Non-pigmented ciliary epithelial cell (primary cell): Measurements from ENCODE around the gene SLC27A5.
"Not testable (repeated sequence)": the region's sequence is repeated elsewhere in the genome, so short reads cannot be mapped to it uniquely, and the experiment has no call there.

Source experiments
- DNase-seq: peaks from one replicate; pipeline ENCODE4 v3.0.0-alpha.2; 2010; ENCODE audit warnings: low read depth

SLC27A5 gene

DNA sequence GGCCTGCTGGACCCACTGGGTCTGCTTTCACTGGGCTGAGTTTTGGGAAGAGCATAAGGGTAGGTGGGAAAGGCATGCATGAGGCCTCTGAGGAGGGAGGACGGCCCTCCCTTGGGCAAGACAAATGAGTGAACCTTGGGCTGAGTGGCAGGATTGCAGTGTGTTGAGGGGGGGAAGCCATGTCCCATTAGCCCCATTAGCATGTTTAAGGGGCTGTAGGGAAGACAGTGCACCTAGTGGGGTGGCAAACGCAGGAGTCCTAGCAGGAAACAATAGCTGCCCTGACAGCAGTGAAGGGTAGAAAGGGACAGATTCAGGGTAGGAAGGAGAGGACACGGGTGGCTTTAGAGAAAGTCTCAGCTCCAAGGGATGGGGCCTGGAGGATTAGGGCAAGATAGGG, 10.9 kb upstream of the SLC27A5 start:
- DNase-seq: no peak

DNA sequence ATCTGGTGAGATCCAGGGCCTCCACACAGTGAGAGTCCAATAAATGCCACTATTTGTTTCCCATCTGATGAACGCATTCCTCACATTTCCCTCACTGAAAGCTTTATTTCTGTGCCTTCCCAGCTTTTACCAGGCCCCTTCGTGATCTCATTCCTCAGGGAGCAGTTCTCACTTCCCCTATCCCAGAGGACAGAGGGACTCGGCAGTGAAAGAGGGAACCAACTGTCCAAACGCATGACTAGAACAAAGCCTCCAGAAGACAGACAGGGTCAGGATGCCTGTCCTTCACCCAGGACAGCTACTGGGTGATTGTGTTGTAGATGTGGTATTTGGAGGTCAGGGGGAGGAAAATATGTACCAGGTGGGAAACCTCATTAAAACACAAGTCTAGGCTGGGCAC, 9.9 kb upstream of the SLC27A5 start:
- DNase-seq: no peak

DNA sequence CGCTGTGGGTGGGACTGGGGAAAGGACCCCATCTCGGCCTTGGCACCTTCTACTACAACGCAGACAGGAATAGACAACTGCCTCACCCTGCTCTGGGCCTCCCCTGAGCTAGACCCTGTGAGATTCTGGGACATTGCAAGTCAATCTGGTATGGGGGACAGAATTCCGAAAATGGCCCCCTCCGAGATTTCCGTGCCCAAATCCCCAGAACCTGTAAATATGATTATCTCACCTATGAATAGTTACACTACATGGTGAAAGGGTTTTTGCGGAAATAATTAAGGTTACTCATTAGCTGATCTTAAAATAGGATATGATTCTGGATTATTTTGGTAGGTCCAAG, 8.4 kb upstream of the SLC27A5 start:
- no peak for DNase-seq

DNA sequence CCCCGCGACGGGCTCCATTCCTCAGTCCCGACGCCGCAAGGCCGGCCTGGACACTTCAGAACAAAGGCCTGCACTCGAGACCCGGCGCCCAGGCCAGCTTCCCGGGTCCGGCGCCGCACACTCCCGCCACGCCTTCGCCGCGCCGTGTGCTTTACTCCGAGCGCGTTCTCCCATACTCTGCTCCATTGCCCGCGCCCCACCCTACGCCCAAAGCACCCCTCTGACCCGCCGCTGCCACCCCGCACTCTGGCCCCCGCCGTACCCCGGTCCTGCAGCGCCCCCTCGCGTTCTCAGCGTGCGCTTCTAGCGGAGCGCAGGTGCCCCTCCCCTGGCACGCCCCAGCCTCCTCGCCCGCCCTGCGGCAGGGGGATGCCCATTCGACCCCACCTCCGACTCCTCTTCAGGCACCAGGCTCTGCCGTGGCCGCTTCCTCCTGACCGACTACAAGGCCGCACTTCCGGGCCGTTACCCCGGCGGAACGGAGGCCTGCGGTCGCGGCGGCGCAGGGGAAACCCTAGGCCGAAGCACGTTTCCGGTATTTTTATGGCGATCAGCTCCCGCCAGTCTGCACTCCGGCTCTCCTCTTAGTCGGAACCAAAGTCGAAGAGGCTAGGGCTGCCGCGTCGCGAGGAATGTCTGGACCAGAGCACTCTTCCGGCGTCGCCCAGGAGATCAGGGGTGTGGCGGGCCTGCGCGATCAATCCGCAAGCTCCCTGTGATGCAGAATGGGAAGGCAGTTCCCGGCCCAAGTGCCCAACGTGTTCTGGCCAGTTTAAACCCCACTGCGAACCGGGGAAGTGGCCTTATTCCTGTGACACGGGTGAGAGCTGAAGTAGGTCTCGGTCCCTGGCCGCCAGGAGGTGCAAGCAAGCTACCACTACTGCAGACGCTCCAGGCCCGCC, 7.8 kb upstream of the SLC27A5 start, which contains the start of gene ZBTB45:
TSS of gene ZBTB45 (minus strand) at position 456 of the 902 bp plus-strand sequence. CDS start 2,137 bp downstream, outside the sequence.
- peak; percentile 85 for DNase-seq

DNA sequence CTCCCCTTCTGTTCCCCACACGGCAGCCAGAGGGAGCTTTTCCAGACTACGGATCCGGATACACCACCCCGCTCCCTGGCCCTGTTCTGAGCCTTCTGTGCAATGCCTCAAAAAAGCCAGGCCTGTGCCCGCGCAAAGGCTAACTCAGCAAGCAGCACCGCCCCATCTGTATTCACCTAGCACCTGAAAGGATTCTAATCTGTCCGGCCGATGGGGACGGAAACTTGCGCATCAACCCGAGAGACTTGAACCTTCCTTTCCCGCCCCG, 7.2 kb upstream of the SLC27A5 start:
- DNase-seq: no peak

DNA sequence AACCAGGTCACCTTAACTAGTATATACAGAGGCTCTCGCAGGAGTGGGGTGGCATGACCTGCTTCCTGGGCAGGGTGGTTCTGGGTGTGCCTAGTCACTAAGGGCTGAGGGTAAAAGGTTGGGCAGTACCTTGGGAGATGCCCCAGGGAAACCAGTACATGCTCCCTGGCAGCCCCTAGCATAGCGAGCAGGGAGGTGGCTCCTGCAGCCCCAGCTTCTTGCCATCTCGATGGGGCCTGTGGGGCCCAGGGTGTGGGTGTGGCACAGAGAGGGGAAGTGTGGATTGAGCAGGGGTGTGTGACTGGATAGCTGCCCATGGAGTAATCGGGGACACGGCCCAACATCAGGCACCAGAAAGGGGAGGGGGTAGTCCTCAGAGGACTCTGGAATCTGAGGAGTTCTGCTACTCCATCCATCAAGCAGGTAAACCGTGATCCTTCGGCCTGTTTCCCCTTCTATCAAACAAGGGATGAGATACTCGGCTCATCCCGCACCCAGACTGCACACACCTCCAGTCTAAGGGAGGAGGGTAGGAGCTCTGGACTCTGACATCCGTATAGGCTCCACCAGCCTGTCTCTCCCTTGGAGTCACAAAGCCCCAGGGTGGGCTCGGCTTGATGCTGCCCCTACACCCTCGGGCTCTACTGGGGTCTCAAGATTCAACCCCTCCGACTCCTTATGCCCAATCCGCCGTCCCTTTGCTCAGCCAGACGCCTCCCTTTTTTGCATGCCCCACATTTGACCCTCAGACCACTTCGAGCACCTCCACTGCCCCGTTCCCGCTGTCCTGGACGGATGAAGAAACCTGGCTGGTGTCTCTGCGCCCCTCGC, 6.7 kb upstream of the SLC27A5 start:
- DNase-seq: no peak

DNA sequence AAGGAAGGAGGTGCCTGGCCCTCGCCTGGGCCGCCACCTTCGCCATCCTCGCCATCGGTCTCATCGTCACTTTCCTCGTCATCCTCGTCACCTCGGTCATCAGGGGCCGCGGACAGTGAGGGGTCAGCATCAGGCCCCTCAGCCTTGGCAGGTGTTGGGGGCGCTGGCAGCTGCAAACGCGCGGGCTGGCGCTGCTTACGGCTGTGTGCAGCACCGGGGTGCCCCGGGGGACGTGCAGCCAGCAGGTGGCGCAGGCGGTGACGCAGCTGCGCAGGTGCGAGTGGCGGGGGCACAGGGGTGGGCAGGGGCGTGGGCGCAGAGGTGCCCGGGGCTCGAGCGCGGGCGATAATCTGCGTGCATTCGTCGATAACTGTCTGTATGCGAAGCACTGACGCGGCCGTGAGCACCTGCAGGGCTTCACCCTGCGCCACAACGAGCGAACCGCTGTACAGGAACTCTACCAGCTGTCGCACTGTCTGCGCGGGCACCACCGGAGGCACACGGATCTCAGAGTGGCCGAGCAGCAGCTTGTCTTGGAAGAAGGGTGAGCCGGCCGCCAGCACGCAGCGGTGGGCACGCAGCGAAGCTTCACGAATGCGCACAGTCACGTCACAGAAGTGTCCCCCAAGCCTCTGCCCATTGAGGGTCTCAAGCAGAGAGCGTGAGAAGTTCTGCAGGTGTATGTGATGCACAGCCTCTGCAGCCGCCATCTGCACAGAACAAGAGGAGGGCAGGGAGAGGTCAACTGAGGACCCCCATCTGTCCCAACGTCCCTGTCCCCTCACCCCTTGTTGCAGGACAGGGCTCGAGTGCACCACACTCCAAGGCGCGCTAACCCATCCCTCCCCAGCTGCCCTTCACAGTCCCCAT, 5.4 kb upstream of the SLC27A5 start:
- DNase-seq: no peak

DNA sequence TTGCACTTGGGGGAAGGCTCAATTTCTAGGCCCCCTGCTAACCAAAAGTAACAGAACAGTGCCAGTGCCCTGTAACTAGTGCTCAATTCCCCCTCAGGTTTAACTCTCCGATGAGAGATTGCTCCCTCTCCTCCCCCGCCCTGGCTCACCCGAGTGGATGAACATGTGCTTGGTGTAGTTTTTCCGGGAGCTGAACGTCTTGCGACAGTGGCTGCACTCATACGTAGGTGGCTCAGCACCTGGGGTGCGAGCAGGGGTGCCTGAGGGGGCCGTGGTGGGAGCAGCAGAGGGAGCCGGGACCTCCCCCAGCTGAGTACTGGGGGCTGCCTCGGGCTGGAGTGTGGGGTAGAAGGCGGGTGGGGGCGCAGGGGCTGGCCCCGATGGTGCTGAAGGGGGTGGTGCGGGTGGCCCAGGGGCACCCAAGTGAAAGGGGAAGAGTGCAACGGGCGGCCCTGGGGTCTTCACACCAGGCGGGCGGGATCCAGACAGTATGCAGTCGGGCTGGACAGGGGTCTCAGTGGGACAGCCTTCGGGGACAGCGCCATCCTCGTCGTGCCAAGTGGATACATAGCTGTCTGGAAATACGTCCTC, 4.5 kb upstream of the SLC27A5 start:
- DNase-seq: no peak

DNA sequence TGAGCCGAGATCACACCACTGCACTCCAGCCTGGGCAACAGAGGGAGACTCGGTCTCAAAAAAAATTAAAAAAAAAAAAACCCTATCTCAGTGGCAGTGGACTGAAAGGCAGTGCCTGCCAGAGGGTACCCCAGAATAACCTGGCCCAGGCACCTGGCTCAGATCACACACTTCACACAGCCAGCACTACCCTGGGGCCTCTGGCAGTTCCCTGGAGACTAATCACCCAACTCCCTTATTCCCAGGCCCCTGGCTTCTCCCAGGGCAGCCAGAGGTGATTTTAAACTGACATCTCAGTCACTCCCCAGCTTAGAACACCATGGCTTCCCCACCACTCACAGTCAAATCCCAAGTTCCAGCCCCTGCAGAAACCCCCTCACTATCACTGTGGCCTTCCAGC, 3.5 kb upstream of the SLC27A5 start:
- no peak for DNase-seq

DNA sequence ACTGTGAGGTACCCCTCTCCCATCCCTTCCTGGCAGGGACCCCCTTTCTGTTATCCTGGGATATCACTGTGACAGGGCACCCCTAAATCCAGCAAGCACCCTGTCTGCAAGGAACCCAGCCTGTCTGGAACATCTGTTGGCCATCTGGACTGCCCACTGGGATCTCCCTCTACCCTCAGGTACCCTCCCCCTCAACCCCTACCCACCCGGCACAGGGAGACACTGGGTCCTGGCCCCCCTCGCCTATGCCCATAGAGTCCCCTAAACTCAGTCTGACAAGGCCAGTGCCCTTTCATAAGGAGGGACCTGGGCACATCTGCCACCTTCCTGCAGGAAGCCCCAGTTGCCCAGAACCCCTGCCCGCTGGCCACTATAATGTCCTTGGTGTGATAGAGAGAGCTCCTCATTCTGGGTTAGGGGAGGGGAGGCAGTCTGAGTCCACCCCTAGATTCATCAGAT, 2.8 kb upstream of the SLC27A5 start:
- no peak for DNase-seq

DNA sequence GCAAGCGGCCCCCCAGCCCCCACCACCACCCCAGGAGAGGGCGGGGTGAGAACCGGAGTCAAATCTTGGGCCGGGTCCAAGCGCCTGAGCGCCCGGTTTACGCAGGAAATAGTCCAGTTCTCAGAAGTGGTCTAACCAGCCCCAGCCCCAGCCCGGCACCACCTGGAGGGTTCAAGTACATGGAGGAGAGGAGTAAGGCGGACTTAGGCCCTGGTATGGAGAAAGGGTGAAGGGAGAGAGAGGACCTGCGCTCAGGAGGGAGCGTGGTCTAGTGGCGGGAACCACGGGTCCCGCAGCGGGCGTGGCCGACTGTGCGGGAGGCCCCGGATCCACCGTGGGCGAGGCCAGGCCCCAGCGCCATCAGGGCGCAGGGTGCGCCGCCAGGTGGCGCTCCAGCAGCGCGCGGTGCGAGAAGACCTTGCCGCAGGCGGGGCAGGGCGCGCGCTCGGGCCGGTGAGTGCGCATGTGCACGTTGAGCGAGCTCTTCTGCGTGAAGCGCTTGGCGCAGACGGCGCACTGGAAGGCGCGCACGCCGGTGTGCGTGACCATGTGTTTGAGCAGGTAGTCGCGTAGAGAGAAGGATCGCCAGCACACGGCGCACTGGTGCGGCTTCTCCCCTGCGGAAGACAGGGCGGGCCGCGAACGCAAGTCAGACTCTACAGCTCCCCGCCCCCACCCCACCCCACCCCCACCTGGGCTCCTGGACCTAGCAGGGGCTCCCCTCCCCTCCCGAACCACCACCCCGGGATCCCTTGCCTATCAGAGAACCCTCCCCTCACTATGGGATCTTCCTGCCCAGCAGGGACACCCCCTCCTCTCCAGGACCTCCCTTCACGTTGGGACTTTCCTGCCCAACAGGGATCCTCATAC, 2.1 kb upstream of the SLC27A5 start:
- DNase-seq: peak; percentile 42

DNA sequence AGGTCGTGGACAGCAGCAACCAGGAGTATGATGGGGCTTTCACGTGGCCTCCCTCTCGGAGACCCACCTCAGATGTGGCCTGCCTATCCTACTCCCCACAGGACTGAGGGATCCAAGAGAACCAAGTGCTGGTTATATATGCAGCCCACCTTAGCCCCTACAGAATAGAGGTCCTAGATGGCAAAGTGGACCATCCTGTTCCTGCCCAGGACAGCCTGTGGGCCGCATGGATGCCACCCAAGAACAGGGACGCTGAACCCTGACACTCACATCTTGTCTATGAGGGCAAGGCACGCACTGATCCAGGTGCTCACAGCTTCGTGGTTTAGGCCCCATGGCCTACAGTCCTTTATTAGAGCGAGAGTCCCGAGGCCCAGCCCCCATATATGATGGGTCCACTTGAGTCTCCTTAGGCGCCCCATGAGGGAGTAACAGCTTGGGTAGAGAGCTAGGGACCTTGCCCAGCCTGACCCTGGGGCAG, 1.5 kb upstream of the SLC27A5 start:
- DNase-seq: no peak

DNA sequence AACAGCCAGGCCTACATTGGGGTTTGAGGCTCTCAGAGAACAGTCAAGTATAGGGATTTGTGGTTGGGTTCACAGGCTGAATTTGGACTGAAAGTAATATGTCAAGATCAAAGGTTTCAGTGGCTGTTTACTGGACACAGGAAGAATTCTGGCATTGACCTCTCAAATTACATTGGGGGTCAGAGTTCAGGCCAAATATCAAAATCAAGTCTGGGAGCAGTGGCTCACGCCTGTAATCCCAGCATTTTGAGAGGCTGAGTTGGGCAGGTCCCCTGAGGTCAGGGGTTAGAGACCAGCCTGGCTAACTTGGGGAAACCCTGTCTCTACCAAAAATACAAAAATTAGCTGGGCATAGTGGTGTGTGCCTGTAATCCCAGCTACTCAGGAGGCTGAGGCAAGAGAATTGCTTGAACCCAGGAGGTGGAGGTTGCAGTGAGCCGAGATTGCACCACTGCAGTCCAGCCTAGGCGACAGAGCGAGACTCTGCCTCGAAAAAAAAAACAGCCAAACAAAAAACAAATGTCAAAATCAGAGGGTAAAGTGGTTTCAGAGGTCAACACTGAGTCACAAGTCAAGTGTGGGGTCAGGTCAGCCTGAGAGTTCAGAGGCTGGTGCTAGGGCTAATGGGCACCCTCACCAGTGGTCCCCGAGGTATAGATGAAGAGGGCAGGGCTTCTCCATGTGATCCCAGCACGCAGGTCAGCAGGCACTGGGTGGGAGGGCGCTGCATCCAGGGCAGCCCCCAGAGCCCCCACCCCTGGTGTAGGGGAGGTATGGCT, 1.5 kb downstream of the SLC27A5 start:
- DNase-seq: no peak

DNA sequence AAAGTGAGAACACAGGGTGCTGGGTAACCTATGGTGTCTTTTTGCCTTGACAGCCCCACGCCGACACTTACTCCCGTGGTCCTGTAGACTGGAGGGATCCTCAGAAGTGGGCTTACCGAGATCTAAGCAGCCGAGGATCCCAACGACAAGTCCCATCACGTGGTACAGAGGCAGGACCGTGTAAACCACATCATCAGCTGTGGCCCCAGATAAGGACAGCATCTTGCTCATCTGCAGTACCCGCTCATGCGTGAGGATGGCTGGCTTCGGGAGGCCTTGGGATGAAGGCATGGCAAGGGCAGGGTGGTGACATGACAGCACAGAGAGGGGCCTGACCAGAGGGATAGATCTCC, 2.1 kb downstream of the SLC27A5 start:
- no peak for DNase-seq

DNA sequence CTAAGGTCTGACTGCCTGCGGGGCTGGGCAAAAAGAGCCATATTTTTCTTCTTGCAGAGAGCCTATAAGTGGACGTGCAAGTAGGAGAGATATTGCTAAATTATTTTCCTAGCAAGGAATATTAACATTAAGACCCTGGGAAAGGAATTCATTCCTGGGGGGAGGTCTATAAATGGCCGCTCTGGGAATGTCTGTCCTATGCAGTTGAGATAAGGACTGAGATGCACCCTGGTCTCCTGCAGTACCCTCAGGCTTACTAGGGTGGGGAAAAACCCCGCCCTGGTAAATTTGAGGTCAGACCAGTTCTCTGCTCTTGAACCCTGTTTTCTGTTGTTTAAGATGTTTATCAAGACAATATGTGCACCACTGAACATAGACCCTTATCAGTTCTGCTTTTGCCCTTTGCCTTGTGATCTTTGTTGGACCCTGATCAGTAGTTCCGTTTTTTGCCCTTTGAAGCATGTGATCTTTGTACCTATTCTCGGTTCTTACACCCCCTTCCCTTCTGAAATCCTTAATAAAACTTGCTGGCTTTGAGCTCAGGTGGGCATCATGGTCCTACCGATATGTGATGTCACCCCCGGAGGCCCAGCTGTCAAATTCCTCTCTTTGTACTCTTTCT, 4.1 kb downstream of the SLC27A5 start:
- not testable (repeated sequence) for DNase-seq

DNA sequence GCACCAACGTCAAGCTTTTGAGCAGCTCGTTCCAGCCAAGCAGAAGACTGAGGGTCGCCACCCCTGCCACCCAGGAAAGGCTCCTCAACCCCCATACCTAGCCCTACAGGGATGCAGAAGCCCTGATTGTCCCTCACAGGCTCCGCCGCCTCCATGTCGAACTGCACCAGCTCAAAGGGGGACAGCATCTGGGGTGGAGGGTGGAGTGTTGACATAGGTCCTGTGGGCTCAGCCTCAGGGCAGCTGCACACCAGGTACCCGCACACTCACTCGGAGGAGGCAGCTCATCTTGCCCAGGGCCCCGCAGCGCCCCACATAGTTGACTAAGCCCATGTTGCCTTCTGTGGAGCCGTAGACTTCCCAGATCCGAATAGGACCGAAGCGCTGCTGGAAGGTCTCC, 11.6 kb downstream of the SLC27A5 start:
- no peak for DNase-seq

DNA sequence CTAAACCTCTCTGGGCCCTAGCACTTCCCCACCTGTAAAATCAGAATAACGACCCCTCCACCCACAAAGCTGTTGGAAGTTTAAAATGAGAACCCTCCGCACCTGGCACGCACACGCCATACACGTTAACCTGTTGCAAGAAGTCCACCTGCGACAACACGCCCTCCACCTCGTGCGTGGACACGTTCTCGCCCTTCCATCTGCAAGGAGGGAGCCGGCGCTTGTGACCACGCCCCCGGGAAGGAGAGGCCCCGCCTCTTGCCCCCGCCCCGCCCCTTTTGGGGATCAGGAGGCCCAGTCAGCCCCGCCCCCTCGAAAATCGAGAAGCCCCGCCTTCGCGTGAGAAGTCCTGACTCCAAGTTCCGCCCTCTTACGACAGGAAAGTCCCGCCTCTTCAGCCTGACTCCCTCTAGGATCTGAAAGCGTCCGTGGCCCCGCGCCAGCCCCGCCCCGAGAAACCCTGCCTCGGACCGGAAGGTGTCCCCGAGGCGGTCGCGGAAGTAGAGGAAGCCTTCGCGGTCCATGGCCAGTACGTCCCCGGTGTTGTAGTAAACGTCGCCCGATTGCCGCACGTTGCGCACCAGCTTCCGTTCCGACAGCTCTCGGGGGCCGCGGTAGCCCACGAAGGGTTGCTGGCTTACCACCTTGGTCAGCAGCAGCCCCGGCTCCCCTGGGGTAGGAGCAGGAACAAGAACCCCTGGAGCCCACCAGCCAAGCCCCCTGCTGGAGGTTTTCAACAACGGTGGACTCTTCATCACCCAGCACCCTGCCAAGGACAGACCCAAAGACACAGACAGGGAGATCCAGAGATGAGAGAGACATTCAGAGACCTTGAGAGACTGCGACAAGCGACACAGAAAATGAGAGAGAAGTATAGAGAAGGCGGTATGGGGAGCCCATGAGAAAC, 12.5 kb downstream of the SLC27A5 start:
- DNase-seq: peak; percentile 92

DNA sequence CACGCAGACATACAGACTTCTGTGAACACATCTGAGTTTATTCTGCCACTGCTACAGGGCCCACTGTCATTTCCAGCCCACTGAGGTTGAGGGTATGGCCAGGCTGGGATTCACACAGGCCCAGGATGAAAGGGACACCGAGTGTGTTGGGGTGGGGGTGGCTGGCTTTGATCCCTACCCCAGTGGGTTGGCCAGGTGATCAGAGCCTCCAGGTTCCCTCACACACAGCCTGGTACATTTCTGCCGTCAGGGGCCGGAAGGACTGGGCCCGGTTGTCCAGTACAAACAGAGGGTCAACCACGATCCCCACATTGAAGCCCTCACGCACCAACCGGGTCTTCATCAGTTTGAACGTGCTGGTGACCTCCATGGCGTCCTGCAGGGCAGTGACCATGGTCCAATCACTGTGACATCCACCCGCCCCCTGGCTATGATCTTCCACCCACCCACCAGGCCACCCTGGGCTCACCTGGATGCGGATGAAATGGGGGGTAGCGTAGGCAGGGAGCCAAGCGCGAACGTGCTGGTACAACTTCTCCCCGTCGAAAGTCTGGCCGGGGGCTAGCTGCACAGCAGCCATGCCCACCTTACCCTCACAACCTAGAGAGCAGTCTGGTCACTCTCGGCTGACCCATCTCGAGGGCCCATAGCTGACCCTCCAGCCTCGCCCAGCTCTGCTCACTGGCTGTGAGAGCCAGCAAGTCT, 13.3 kb downstream of the SLC27A5 start:
- no peak for DNase-seq
